Gastrocnemius medialis (tissue), 4 donors: ENCODE measurements around the gene GP5.

Experiments used
- POLR2A ChIP-seq, 2 donors: fragments of 450-650 bp; IDR thresholded peaks; one replicate each; pipeline ENCODE4 v1.6.1; 2017; ENCODE audit warnings: antibody characterized with exemption in 2 of 2, mild to moderate bottlenecking in 2 of 2, moderate library complexity in 2 of 2
- TF ChIP-seq, protein P1 (sequence below), 5 experiments: fragments of 450-650 bp in 3 of 5; fragments of 200-600 bp in 2 of 5; sonication (generic) in 2 of 5; IDR thresholded peaks in 4 of 5; conservative IDR thresholded peaks in 1 of 5; 1 replicate in 4 of 5; 2 replicates in 1 of 5; pipeline ENCODE4 v1.5.1; 2016 to 2019; ENCODE audit warnings: antibody characterized with exemption in 5 of 5, mild to moderate bottlenecking in 3 of 5, moderate library complexity in 3 of 5

DNA sequence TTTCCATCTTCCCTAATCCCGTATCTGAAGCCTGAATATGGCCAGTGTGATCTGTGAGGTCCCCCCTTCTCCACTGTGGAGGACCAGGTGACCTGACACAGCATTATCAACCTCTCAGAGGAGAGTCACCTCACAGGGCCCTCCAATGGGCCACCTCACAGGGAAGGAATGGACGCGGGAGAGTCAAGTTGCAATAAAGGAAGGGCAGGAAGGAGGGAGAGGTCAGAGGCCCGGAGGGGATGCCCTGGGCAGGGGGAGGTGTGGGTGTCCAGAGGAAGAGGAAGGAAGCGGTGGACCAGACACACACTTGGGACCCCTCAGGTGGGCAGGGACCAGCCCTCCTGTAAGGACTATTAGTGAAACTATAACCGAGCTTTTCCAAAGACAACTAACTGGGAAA is 14.9 kb downstream of the GP5 start:
- no peak for TF ChIP-seq POLR2A (IDR thresholded peaks at IDR 0.05)
- TF ChIP-seq, protein P1, sequence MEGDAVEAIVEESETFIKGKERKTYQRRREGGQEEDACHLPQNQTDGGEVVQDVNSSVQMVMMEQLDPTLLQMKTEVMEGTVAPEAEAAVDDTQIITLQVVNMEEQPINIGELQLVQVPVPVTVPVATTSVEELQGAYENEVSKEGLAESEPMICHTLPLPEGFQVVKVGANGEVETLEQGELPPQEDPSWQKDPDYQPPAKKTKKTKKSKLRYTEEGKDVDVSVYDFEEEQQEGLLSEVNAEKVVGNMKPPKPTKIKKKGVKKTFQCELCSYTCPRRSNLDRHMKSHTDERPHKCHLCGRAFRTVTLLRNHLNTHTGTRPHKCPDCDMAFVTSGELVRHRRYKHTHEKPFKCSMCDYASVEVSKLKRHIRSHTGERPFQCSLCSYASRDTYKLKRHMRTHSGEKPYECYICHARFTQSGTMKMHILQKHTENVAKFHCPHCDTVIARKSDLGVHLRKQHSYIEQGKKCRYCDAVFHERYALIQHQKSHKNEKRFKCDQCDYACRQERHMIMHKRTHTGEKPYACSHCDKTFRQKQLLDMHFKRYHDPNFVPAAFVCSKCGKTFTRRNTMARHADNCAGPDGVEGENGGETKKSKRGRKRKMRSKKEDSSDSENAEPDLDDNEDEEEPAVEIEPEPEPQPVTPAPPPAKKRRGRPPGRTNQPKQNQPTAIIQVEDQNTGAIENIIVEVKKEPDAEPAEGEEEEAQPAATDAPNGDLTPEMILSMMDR (IDR thresholded peaks at IDR 0.05 in 4 of 5, conservative IDR thresholded peaks at IDR 0.05 in 1 of 5): no peak
